ENCODE measurements around the gene ASZ1.
"Not testable (repeated sequence)": the region's sequence is repeated elsewhere in the genome, so short reads cannot be mapped to it uniquely, and the experiment has no call there.

Gene ASZ1

GRCh38 chr7:117427258-117427701 lies at the start of gene ASZ1:
Gene ASZ1, minus strand, starts transcription at chr7:117427493. Its CDS starts 33 bp downstream, at chr7:117427460.
- DNase-seq (ENCODE audit: low read depth in 2 of 3, low spot score in 2 of 3), result no peak

GRCh38 chr7:117476557-117477215 lies 49.4 kb upstream of the ASZ1 start:
- no peak for DNase-seq (ENCODE audit: low read depth in 2 of 3, low spot score in 2 of 3)

- DNase-seq (ENCODE audit: low read depth in 2 of 3, low spot score in 2 of 3), result no peak
Observed at GRCh38 chr7:117472335-117472734, 45.0 kb upstream of the ASZ1 start.

GRCh38 chr7:117470777-117471176 lies 43.5 kb upstream of the ASZ1 start:
- no peak for DNase-seq (ENCODE audit: low read depth in 2 of 3, low spot score in 2 of 3)

GRCh38 chr7:117468174-117468573 lies 40.9 kb upstream of the ASZ1 start:
- DNase-seq (ENCODE audit: low read depth in 2 of 3, low spot score in 2 of 3), result no peak

GRCh38 chr7:117460815-117461214 lies 33.5 kb upstream of the ASZ1 start:
- DNase-seq (ENCODE audit: low read depth in 2 of 3, low spot score in 2 of 3), result not testable (repeated sequence)

- DNase-seq (ENCODE audit: low read depth in 2 of 3, low spot score in 2 of 3), result no peak
Observed at GRCh38 chr7:117459735-117460134, 32.4 kb upstream of the ASZ1 start.

- DNase-seq (ENCODE audit: low read depth in 2 of 3, low spot score in 2 of 3), result no peak
Observed at GRCh38 chr7:117458977-117459583, 31.8 kb upstream of the ASZ1 start.

- no peak for DNase-seq (ENCODE audit: low read depth in 2 of 3, low spot score in 2 of 3)
Observed at GRCh38 chr7:117448655-117449054, 21.4 kb upstream of the ASZ1 start.

- no peak for DNase-seq (ENCODE audit: low read depth in 2 of 3, low spot score in 2 of 3)
Observed at GRCh38 chr7:117446220-117446815, 19.0 kb upstream of the ASZ1 start.

GRCh38 chr7:117445206-117445605 lies 17.9 kb upstream of the ASZ1 start:
- DNase-seq (ENCODE audit: low read depth in 2 of 3, low spot score in 2 of 3), result no peak

GRCh38 chr7:117444646-117445045 lies 17.4 kb upstream of the ASZ1 start:
- DNase-seq (ENCODE audit: low read depth in 2 of 3, low spot score in 2 of 3), result no peak

GRCh38 chr7:117435475-117436043 lies 8.3 kb upstream of the ASZ1 start:
- DNase-seq (ENCODE audit: low read depth in 2 of 3, low spot score in 2 of 3), result no peak

- no peak for DNase-seq (ENCODE audit: low read depth in 2 of 3, low spot score in 2 of 3)
Observed at GRCh38 chr7:117424090-117424829, 3.0 kb downstream of the ASZ1 start.

GRCh38 chr7:117414591-117414990 lies 12.7 kb downstream of the ASZ1 start:
- DNase-seq (ENCODE audit: low read depth in 2 of 3, low spot score in 2 of 3), result not testable (repeated sequence)

- no peak for DNase-seq (ENCODE audit: low read depth in 2 of 3, low spot score in 2 of 3)
Observed at GRCh38 chr7:117412946-117413559, 14.2 kb downstream of the ASZ1 start.

GRCh38 chr7:117412390-117412789 lies 14.9 kb downstream of the ASZ1 start:
- DNase-seq (ENCODE audit: low read depth in 2 of 3, low spot score in 2 of 3), result no peak

GRCh38 chr7:117411539-117411938 lies 15.8 kb downstream of the ASZ1 start:
- no peak for DNase-seq (ENCODE audit: low read depth in 2 of 3, low spot score in 2 of 3)

GRCh38 chr7:117408831-117409230 lies 18.5 kb downstream of the ASZ1 start:
- no peak for DNase-seq (ENCODE audit: low read depth in 2 of 3, low spot score in 2 of 3)

GRCh38 chr7:117405519-117405918 lies 21.8 kb downstream of the ASZ1 start:
- no peak for DNase-seq (ENCODE audit: low read depth in 2 of 3, low spot score in 2 of 3)

- no peak for DNase-seq (ENCODE audit: low read depth in 2 of 3, low spot score in 2 of 3)
Observed at GRCh38 chr7:117403737-117404136, 23.6 kb downstream of the ASZ1 start.

Measured in activated CD8-positive, alpha-beta memory T cell treated with anti-CD3 and anti-CD28 coated beads for 48 hours (primary cell).